MCF 10A (cell line): Measurements from ENCODE around the gene DISP3. TPM values are rescaled to one million over a fixed set of nuclear protein-coding genes. Genes with fewer than 3 reads are reported as not detected.

Source experiments
- BruUV-seq: library from RNA; stranded (reverse); fragments of 400-500 nt; replicated peaks from 2 replicates; lab custom pipeline; 2021; lab: Mats Ljungman, UMichigan
- CTCF ChIA-PET: fragments of 300-600 bp; sonication (Branson Sonifier 250); formaldehyde crosslinking; extraction: SDS; loops from one replicate; lab custom pipeline; 2021; ENCODE audit warnings: antibody characterized with exemption, inconsistent platforms; lab: Yijun Ruan, JAX
- POLR2A ChIA-PET: fragments of 300-600, 350-650 bp; sonication (Branson Sonifier 250); formaldehyde crosslinking; extraction: SDS; loops from one replicate; lab custom pipeline; 2020; ENCODE audit warnings: antibody characterized with exemption, inconsistent platforms; lab: Yijun Ruan, JAX
- DNase-seq: peaks from one replicate; pipeline ENCODE4 v3.0.0-alpha.2; 2018; ENCODE audit not compliant: unreplicated experiment
- H3K27ac Mint-ChIP-seq: one replicate; pipeline ENCODE4 v1.8.0; 2022; ENCODE audit warnings: mild to moderate bottlenecking, low read depth, mixed read lengths; ENCODE audit not compliant: unreplicated experiment
- H3K27me3 Mint-ChIP-seq: one replicate; pipeline ENCODE4 v1.8.0; 2022; ENCODE audit warnings: mixed read lengths; ENCODE audit not compliant: insufficient read depth, unreplicated experiment
- H3K36me3 Mint-ChIP-seq: one replicate; pipeline ENCODE4 v1.8.0; 2022; ENCODE audit warnings: mild to moderate bottlenecking, moderate library complexity, mixed read lengths; ENCODE audit not compliant: insufficient read depth, unreplicated experiment
- H3K4me1 Mint-ChIP-seq: one replicate; pipeline ENCODE4 v1.8.0; 2022; ENCODE audit warnings: mixed read lengths; ENCODE audit not compliant: insufficient read depth, unreplicated experiment
- H3K4me3 Mint-ChIP-seq: one replicate; pipeline ENCODE4 v1.8.0; 2022; ENCODE audit warnings: mild to moderate bottlenecking, moderate library complexity, mixed read lengths; ENCODE audit not compliant: unreplicated experiment
- H3K9me3 Mint-ChIP-seq: one replicate; pipeline ENCODE4 v1.8.0; 2022; ENCODE audit warnings: mixed read lengths; ENCODE audit not compliant: unreplicated experiment
- CTCF ChIP-seq: fragments of 200-600 bp; IDR thresholded peaks from one replicate; pipeline ENCODE4 v1.8.0; 2022; ENCODE audit warnings: antibody characterized with exemption, mild to moderate bottlenecking; ENCODE audit not compliant: unreplicated experiment
- intact Hi-C: fragments of 100-400 bp; cut with micrococcal nuclease; formaldehyde crosslinking; loops from 2 replicates; pipeline ENCODE4 v1.14.1; 2022
- total RNA-seq: library from RNA; stranded (reverse); gene quantifications from 2 replicates; pipeline ENCODE4 v1.2.3, GENCODE V29; 2022

The DISP3 gene
- total RNA-seq, 1 experiment from 2014 or later = 0.09 TPM

DNA sequence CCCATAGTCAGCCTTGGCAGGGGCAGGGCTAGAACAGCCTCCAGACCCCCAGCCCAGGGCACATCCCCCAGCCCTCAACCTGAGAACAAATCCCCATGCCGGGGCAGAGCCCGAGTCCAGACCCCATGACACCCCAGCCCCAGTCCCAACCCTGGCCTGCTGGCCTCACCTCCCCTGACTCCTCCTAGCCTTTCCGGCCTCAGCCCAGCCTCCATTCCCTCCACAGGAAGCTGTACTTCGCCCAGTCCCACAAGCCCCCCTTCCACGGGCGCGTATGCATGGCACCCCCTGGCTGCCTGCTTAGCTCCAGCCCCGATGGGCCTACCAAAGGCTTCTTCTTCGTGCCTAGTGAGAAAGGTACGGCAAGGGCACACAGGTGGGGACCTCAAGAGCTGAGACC lies 50.4 kb downstream of the DISP3 start:
- no peak for TF ChIP-seq CTCF
- Mint-ChIP-seq H3K9me3 (no peaks in the 10 kb centered on the region), H3K36me3 (no peaks in the 10 kb centered on the region), H3K27ac (no peak overlapping the region), H3K27me3 (no peaks in the 10 kb centered on the region), H3K4me3 (no peak overlapping the region), H3K4me1 (peaks cover 4% of the 10 kb centered on the region)
- POLR2A ChIA-PET = interaction anchor here (0.5 kb wide), 1 partner anchor 1561 kb away, joined by 3 read pairs; no protein-coding TSS in a partner anchor
- no peak for DNase-seq
- no TSS peak for BruUV-seq
- CTCF ChIA-PET = no interaction called here
- intact Hi-C loops = no loop called here

GRCh38 chr1:11529763-11530730 lies 51.1 kb downstream of the DISP3 start:
- no peaks in the 10 kb centered on the region for H3K9me3 Mint-ChIP-seq
- H3K4me3 Mint-ChIP-seq = no peak overlapping the region
- ChIA-PET CTCF (interaction anchor here (0.6 kb wide), 1 partner anchor 53 kb away, joined by 4 read pairs; no protein-coding TSS in a partner anchor), POLR2A (no interaction called here)
- peaks cover 4% of the 10 kb centered on the region for H3K4me1 Mint-ChIP-seq
- H3K27ac Mint-ChIP-seq = no peak overlapping the region
- BruUV-seq = no TSS peak
- DNase-seq = no peak
- H3K36me3 Mint-ChIP-seq = no peaks in the 10 kb centered on the region
- TF ChIP-seq CTCF = no peak
- intact Hi-C loops = no loop called here
- no peaks in the 10 kb centered on the region for H3K27me3 Mint-ChIP-seq

DNA sequence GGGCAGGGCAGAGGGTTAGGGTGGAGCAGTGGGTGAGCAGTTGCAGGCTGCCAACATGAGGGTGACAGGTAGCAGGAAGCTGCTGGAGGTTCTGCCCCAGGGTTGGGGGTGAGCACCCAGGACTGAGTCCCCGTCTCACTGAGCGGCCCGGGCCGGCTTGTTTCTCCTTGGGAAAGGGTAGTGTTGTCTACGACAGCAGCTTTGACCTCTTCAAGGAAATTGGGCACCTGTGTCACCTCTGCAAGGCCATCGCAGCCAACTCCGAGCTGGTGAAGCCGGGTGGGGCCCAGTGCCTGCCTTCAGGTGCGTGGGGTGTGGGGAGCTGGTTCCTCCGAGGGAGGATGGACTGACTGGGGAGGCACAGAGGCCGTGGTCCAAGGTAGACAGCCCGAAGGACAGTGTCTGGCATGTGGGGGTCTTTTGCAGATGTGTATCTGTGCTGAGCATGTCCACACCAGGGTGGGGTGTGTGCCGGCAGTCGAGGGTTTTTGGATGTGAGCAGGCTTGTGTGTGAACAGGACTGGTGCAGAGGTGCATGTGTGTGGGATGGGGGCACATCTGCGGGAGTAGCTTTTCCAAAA lies 51.9 kb downstream of the DISP3 start:
- intact Hi-C loops = no loop called here
- CTCF ChIA-PET = no interaction called here

More for the DNA sequence above, 51.9 kb downstream of the DISP3 start:
- POLR2A ChIA-PET = no interaction called here
- Mint-ChIP-seq H3K4me3 (no peak overlapping the region), H3K27me3 (no peaks in the 10 kb centered on the region), H3K9me3 (no peaks in the 10 kb centered on the region), H3K27ac (no peak overlapping the region), H3K36me3 (no peaks in the 10 kb centered on the region), H3K4me1 (peaks cover 4% of the 10 kb centered on the region)
- no peak for TF ChIP-seq CTCF
- DNase-seq = no peak
- no TSS peak for BruUV-seq
